HEK293T (cell line): Measurements from ENCODE around the gene SLC31A2.

ENCODE experiments used
- BHLHE40 ChIP-seq: fragments of 450-650 bp; IDR thresholded peaks from 2 replicates; pipeline ENCODE4 v1.6.1; 2016; ENCODE audit warnings: mild to moderate bottlenecking, moderate library complexity, borderline replicate concordance
- ELF4 ChIP-seq: fragments of 450-650 bp; IDR thresholded peaks from 2 replicates; pipeline ENCODE4 v1.6.1; 2017; ENCODE audit warnings: antibody characterized with exemption
- FOXK2 ChIP-seq: fragments of 450-650 bp; IDR thresholded peaks from 2 replicates; pipeline ENCODE4 v1.6.1; 2016; ENCODE audit warnings: mild to moderate bottlenecking
- FOXM1 ChIP-seq: fragments of 450-650 bp; IDR thresholded peaks from 2 replicates; pipeline ENCODE4 v1.6.1; 2017; ENCODE audit warnings: mild to moderate bottlenecking, borderline replicate concordance
- HDGF ChIP-seq: fragments of 450-650 bp; IDR thresholded peaks from 2 replicates; pipeline ENCODE4 v1.6.1; 2017; ENCODE audit warnings: antibody characterized with exemption, borderline replicate concordance
- PKNOX1 ChIP-seq: fragments of 450-650 bp; IDR thresholded peaks from 2 replicates; pipeline ENCODE4 v1.6.1; 2016
- SP1 ChIP-seq: fragments of 450-650 bp; IDR thresholded peaks from 2 replicates; pipeline ENCODE4 v1.6.1; 2017
- SUZ12 ChIP-seq: fragments of 450-650 bp; IDR thresholded peaks from 2 replicates; pipeline ENCODE4 v1.6.1; 2016; ENCODE audit warnings: mild to moderate bottlenecking
- ZNF384 ChIP-seq: fragments of 450-650 bp; IDR thresholded peaks from 2 replicates; pipeline ENCODE4 v1.6.1; 2016

- no peak for TF ChIP-seq SP1
- TF ChIP-seq FOXK2: no peak
- TF ChIP-seq FOXM1: no peak
- TF ChIP-seq SUZ12: no peak
- no peak for TF ChIP-seq ZNF384
- no peak for TF ChIP-seq HDGF
- TF ChIP-seq ELF4: no peak
- TF ChIP-seq PKNOX1: no peak
- no peak for TF ChIP-seq BHLHE40
Measured at GRCh38 chr9:113184539-113184938, 33.7 kb downstream of the SLC31A2 start.
